Neural progenitor cell (in vitro differentiated cells): ENCODE measurements around the gene CNTNAP2.

Experiments used
- EZH2 ChIP-seq: fragments of 200-600 bp; sonication (generic); IDR thresholded peaks from 2 replicates; pipeline ENCODE4 v1.6.1; 2017; ENCODE audit warnings: antibody characterized with exemption, mild to moderate bottlenecking, moderate library complexity
- EZH2phosphoT487 ChIP-seq: fragments of 200-600 bp; sonication (generic); IDR thresholded peaks from 2 replicates; pipeline ENCODE4 v1.6.1; 2017; ENCODE audit warnings: antibody characterized with exemption
- TF ChIP-seq, protein P1 (sequence below): fragments of 200-600 bp; sonication (generic); IDR thresholded peaks from 2 replicates; pipeline ENCODE4 v1.5.1; 2017; ENCODE audit warnings: antibody characterized with exemption, mild to moderate bottlenecking

DNA sequence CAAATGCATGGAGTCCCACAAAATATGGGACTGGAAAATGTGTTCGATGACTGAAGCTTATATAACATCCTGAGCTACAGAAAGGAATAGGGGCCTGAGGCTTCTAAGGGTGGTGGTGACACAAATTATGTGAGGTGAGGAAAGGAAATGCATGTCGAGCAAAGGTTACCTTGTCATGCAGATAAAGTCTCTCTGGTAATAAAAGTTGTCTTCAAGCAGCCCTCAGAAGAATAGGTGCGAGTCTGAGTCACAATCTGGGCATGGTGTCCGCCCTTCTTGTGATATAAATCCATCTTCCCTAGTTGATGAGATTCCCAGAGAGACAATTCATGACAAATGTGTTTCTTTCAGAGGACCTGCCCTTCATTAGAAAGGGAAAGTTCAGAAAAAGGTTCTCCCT, 1488.7 kb downstream of the CNTNAP2 start:
- TF ChIP-seq, protein P1, sequence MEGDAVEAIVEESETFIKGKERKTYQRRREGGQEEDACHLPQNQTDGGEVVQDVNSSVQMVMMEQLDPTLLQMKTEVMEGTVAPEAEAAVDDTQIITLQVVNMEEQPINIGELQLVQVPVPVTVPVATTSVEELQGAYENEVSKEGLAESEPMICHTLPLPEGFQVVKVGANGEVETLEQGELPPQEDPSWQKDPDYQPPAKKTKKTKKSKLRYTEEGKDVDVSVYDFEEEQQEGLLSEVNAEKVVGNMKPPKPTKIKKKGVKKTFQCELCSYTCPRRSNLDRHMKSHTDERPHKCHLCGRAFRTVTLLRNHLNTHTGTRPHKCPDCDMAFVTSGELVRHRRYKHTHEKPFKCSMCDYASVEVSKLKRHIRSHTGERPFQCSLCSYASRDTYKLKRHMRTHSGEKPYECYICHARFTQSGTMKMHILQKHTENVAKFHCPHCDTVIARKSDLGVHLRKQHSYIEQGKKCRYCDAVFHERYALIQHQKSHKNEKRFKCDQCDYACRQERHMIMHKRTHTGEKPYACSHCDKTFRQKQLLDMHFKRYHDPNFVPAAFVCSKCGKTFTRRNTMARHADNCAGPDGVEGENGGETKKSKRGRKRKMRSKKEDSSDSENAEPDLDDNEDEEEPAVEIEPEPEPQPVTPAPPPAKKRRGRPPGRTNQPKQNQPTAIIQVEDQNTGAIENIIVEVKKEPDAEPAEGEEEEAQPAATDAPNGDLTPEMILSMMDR: no peak
- TF ChIP-seq EZH2phosphoT487 (no peak), EZH2 (no peak)
